Omental fat pad (tissue), 4 donors: ENCODE measurements around the gene SDK2. TPM values are rescaled to one million over a fixed set of nuclear protein-coding genes. Genes with fewer than 3 reads are reported as not detected.
"Not testable (repeated sequence)": the region's sequence is repeated elsewhere in the genome, so short reads cannot be mapped to it uniquely, and the experiment has no call there.

Source experiments
- ATAC-seq: fragments of 150-250 bp; one replicate; pipeline ENCODE4 v1.9.1; 2016; ENCODE audit warnings: mild to moderate bottlenecking, moderate library complexity; ENCODE audit not compliant: low FRiP score
- DNase-seq: peaks from one replicate; pipeline ENCODE4 v3.0.0-alpha.2; 2019; ENCODE audit warnings: low spot score
- total RNA-seq, 4 donors: library from RNA; depleted of rRNA; stranded (reverse); fragments of >200 nt; gene quantifications; one replicate each; pipeline ENCODE4 v1.1.0, GENCODE V29; 2016
- TF ChIP-seq, protein P1 (sequence below), 3 donors: fragments of 450-650 bp; IDR thresholded peaks; one replicate each; pipeline ENCODE4 v1.5.1; 2016 to 2017; ENCODE audit warnings: antibody characterized with exemption in 3 of 3, mild to moderate bottlenecking in 3 of 3, moderate library complexity in 2 of 3

Gene SDK2
- total RNA-seq, 4 donors from 2014 or later = 0.46 to 1.4 (median 0.64) TPM

DNA sequence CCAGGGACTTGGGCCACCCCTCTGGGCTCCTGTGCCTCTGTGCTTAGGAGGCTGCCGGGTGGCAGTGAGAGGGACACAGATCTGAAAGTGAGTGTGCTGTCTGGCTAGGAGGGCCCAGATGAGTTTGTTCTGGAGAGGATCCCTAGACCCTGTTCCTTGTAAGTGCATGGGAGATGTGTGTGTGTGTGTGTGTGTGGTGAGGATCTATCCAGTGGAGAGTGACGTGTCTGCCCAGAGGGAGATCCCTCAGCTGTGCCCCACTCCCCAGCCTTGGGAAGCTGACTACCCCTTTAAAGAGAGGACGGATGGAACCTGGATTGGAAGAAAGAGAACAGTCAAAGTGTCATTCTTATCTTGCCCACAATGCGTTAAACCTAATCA lies 306.9 kb downstream of the SDK2 start:
- TF ChIP-seq, protein P1, sequence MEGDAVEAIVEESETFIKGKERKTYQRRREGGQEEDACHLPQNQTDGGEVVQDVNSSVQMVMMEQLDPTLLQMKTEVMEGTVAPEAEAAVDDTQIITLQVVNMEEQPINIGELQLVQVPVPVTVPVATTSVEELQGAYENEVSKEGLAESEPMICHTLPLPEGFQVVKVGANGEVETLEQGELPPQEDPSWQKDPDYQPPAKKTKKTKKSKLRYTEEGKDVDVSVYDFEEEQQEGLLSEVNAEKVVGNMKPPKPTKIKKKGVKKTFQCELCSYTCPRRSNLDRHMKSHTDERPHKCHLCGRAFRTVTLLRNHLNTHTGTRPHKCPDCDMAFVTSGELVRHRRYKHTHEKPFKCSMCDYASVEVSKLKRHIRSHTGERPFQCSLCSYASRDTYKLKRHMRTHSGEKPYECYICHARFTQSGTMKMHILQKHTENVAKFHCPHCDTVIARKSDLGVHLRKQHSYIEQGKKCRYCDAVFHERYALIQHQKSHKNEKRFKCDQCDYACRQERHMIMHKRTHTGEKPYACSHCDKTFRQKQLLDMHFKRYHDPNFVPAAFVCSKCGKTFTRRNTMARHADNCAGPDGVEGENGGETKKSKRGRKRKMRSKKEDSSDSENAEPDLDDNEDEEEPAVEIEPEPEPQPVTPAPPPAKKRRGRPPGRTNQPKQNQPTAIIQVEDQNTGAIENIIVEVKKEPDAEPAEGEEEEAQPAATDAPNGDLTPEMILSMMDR (IDR thresholded peaks at IDR 0.05) = no peak
- DNase-seq = no peak
- no peak for ATAC-seq

DNA sequence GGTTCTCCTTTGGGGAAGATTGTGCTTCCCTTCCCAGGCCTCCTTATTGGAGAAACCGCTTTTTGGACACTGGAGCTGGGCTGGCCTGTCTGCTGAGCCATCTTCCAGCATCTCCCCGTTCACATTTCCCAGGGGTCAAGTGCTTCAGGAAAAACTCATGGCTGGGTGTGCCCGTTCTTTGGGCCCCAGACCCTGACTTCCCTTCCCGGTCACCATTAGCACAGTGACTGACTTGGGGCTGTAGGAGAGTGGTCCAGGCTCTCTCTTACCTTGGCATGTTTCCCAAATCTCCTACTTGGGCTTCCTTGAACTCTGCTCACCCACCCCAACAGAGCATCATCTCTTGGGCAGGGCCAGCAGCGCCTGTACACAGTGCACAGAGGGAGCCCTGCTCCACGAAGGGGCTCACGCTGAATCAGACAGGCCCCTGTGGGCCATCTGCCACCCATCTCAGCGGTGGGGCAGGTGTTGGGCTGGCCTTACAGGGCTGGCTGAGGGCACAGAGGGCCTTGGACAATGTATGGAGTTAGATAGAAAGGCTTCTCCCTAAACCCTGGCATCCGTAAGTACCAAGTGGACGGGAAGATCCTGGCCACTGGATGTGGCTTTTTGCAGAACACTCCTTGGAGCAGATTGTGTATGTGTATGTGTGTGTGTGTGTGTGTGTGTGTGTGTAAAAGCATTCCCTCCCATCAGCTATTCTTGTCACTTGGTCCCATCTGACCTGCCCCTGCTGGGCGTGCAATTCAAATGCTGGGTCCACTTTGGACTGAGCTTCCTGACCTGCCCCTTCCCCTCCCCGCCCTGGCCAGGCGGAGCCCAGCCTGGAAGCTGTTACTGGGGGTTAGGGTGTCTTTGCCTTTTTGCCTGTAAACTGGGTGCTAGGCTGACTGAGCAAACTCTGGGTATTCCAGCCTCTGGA lies 307.6 kb downstream of the SDK2 start:
- ATAC-seq = no peak
- TF ChIP-seq, protein P1 (IDR thresholded peaks at IDR 0.05) = no peak
- DNase-seq = no peak

DNA sequence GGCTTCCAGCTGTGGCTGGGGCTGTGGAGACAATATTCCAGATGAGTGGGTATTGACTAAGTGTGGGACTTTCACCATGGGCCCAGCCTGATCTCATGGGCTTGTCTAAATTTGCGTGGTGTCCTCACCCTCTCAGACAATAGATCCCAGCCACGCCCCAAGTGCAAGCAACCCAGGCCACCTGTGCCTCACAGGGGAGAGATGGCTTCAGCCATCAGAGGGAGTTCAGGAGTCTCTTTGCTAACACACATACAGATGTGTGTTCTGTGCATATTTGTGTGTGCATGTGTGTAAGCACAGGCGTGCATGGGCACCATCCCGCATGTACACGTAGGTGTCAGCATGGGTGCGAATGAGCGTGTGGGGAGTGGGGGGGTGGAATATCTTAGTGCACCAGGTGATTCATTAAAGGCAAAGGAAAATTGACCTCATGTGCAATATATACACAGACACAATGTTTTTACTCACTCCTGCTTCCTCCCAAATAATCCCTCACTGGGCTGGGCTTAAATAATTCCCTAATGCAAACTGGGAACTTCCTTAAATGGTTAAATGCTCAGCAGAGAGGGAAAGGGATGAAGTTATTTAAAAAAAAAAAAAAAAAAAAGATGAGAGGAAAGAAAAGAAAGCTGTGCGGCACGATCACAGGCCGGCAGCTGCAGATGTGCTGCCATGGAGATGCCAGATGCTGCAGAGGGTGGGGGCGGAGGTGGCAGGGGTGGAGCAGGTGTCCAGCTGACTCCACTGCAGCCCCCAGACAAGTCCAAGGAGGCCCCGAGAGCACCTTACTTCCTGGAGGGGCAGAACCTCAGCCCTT lies 308.4 kb downstream of the SDK2 start:
- TF ChIP-seq, protein P1 (IDR thresholded peaks at IDR 0.05) = no peak
- ATAC-seq (no peak), DNase-seq (no peak)

DNA sequence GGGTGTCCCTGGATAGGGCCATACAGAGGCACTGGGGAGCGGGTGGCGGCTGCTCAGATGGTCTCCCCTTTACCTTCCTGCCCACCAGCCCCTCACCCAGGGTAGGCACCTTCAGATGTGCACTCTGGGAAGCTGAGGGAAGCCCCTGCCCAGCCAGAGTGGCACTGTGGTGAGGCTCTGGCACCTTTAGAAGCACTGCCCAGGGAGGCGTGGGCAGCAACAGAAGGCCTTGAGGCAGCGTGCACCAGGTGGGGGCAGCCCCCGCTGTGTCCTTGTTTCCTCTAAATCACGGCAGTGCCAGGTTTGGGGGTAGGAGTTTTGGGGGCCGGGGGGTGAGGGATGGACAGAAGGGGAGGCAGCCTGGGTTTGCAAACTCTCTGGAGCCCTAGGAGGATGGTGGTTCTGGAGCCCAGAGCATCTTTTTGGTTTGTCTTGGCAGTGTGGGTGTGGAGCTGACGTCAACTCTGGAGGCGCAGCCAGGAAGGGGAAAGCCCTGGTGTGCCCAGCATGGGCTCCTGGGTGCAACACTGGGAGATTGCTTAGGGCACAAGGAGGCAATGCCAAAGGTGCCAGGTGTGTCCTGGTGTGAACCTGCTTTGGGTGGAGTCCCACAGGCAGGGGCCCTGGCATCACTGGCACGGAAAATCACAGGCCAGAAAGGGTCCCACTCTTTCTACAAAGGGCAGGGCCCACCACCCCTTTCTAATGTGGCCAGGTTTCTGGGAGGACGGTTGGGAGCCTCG lies 309.3 kb downstream of the SDK2 start:
- TF ChIP-seq, protein P1 (IDR thresholded peaks at IDR 0.05) = no peak
- no peak for ATAC-seq
- no peak for DNase-seq

DNA sequence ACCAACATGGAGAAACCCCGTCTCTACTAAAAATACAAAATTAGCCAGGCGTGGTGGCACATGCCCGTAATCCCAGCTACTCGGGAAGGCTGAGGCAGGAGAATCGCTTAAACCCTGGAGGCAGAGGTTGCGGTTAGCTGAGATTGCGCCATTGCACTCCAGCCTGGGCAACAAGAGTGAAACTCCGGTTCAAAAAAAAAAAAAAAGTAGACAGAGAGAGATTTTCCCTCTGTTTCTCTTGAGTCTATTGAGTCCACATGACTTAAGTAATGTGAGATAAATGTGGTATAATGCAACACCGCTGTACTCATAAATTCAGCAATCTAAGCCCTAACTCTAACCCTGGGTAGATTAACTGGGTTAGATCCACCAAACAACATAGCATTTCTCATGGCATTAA lies 310.8 kb downstream of the SDK2 start:
- not testable (repeated sequence) for DNase-seq, ATAC-seq

DNA sequence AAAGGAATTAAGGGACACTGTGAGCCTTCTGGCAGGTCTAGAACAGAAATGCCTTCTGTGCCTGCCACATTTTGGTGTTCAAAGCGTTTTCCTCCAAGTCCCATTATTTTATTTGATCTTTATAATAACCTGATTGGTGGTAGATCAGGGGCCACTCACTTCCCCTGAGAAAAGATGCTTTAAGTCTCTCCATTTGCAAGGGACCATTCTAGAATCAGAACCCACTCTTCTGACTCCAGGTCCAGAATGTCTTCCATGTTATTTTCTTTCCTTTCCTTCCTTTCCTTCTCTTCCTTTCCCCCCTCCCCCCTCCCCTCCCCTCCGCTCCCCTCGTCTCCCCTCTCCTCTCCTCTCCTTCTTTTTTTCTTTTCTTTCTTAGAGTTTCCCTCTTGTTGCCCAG lies 313.2 kb downstream of the SDK2 start:
- no peak for ATAC-seq
- DNase-seq = no peak
- TF ChIP-seq, protein P1 (IDR thresholded peaks at IDR 0.05) = no peak

DNA sequence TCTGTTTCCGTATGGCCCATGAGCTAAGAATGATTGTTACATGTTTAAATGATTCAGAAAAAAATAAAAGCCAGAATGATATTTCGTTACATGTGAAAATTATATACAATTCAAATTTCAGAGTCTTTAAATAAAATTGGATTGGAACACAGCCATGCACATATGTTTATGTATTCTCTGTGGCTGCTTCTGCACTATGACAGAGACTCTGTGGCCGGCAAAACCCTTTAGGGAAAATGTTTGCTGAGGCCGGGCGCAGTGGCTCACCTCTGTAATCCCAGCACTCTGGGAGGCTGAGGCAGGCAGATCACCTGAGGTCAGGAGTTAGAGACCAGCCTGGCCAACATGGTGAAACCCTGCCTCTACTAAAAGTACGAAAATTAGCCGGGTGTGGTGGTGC lies 316.6 kb downstream of the SDK2 start:
- DNase-seq = no peak
- ATAC-seq = no peak
- TF ChIP-seq, protein P1 (IDR thresholded peaks at IDR 0.05) = no peak
